GM12873 (cell line): Measurements from ENCODE around the gene ZNF554.

Experiments used
- TF ChIP-seq, protein P1 (sequence below): IDR thresholded peaks from 2 replicates; pipeline ENCODE4 v1.5.1; 2012; ENCODE audit warnings: low read depth, mild to moderate bottlenecking, moderate library complexity, low read length, control low read depth; ENCODE audit not compliant: insufficient read depth; ENCODE audit errors: missing control alignments

The ZNF554 gene

DNA sequence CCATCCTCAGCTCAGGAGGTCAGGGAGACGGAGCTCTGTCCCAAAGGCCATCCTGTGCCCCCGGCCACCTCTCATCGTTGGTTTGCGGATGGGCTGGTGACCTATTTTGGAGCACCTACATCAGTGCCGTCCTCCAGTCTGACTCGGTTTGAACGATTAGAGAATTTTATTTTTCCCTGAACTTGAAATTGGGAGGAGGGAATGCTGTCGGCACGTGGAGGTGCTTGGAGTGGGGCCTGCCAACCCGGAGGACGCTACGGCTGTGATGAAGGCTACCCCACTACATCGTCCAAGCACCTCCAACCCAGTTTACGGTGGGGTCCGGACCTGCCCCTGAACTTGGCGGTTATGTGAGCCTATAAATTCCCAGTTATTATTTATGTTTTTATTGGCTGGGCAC, 3.0 kb upstream of the ZNF554 start:
- TF ChIP-seq, protein P1, sequence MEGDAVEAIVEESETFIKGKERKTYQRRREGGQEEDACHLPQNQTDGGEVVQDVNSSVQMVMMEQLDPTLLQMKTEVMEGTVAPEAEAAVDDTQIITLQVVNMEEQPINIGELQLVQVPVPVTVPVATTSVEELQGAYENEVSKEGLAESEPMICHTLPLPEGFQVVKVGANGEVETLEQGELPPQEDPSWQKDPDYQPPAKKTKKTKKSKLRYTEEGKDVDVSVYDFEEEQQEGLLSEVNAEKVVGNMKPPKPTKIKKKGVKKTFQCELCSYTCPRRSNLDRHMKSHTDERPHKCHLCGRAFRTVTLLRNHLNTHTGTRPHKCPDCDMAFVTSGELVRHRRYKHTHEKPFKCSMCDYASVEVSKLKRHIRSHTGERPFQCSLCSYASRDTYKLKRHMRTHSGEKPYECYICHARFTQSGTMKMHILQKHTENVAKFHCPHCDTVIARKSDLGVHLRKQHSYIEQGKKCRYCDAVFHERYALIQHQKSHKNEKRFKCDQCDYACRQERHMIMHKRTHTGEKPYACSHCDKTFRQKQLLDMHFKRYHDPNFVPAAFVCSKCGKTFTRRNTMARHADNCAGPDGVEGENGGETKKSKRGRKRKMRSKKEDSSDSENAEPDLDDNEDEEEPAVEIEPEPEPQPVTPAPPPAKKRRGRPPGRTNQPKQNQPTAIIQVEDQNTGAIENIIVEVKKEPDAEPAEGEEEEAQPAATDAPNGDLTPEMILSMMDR, result no peak

DNA sequence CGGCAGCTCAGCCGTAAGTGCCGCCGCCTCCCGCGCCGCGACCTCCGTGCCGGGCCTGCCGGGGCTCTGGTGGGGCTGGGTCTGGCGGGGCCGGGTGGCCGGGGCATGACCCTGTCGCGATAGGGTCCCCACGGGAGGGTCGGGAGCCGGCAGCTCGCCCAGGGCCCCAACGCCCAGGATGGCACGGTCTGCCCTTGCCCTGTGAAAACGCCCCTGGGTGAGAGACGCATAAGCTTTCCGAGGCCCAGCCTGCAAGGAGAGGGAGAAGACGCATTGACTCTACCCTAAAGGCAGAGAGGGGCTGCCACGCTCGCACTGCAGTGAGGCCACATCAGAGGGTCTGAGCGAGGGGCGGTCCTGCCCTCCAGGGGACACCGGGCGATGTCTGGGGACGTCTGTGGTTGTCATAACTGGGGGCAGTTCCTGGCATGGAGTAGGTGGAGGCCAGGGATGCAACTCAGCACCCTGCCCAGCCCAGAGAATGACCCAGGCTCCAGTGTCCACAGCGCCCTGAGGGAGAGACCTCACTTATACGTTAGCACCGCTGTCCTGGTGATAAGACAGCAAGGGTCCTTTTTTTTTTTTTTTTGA, 539 bp downstream of the ZNF554 start:
- TF ChIP-seq, protein P1, result no peak

DNA sequence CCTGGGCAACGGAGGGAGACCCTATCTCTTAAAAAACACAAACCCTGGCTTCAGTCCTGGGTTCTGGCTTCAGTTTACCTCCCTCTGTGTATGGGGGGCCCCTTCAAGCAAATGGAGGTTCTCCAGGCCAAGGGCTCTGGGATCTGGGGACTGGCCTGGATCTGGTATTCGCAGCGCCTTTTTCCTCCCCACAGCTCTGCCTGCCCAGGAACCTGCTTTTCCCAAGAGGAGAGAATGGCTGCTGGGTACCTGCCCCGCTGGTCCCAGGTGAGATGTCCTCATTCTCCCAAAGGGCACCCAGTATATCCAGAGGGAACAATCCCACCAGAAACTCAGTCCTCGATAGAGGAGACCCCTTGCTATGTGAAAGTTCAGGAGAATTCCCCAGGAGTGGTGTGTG, 3.2 kb downstream of the ZNF554 start:
- TF ChIP-seq, protein P1, result no peak

DNA sequence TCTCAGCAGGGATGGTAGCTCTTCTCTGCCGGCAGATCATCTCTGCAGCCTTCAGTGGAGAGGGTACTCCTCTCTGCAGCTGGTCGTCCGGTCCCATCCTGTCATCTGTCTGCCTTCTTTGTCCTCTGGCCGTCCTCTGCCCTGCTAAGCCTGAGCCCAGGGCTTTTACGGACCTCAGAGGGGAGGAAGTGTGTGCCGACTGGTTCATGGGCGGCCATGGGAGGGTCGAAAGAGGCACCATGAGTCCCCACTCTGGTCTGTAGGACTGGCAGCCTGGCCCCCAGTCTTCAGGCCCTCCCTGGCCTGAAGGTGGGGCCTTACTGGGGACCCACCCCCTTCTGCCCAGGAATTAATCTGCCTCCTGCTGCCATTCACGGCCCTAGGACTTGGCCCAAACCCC, 4.0 kb downstream of the ZNF554 start:
- TF ChIP-seq, protein P1, result no peak

DNA sequence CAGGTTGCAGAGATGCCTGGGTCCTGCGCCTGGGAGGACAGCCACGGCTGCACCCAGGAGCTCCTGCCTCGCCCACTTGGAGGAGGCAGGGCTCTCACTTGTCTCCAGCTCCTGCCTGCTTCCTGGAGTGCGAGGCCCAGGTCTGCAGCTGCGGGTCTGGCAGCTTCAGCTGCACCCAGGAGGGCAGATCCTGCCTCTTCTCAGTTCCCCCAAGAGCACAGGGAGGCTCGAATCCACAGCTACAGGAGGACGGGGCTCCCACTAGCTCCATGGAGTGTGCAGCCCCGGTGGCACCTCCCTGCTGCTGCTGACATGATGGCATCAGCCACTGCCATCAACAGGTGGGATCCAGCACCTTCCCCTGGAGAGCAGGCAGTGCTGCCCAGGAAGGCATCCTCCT, 4.5 kb downstream of the ZNF554 start:
- TF ChIP-seq, protein P1, result no peak

DNA sequence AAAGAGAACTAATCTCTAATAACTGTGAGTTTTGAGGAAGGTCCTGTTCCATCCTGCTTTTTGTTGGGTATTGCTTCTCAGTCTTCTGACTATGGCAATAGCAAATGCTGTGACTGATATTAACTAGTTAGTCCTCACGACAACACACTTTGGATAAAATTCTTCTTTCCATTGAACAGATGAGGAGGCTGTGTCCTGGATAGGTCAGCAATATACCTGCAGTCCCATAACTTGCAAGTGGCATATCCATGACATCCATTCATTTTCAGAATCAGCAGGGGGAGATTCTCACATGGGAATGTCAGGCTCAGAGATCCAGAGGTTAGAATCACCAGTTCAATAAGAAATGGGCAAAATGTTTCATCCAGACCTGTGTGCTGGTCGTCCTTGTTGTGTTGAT, 7.4 kb downstream of the ZNF554 start:
- TF ChIP-seq, protein P1, result no peak

DNA sequence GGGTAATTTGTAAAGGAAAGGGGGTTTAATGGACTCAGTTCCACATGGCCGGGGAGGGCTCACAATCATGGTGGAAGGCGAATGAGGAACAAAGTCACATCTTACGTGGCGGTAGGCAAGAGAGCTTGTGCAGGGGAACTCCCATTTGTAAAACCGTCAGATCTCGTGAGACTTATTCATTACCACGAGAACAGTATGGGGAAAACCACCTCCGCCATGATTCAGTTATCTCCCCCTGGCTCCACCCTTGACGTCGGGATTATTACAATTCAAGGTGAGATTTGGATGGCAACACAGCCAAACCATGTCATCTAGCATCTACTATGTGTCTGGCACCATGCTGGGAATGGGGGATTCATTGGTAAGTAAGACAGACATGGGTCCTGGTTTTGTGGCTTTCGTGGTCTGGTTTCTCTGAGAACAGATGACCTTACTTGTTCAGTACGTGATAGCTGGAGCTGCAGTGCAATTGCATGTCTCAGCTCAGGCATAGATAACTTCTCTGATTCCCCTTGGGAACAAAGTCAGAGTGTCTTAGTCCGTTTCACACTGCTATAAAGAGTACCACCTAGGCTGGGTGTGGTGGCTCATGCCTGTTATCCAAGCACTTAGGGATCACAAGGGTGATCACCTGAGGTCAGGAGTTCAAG, 8.3 kb downstream of the ZNF554 start:
- TF ChIP-seq, protein P1, result no peak
